HepG2 (cell line): Measurements from ENCODE around the gene COPZ1. TPM values are rescaled to one million over a fixed set of nuclear protein-coding genes. Genes with fewer than 3 reads are reported as not detected.

Experiments used
- CEBPG ChIP-seq: IDR thresholded peaks from 2 replicates; pipeline ENCODE4 v1.6.1; 2016
- CTCF ChIP-seq: sonication (generic); formaldehyde crosslinking; IDR thresholded peaks from 2 replicates; pipeline ENCODE4 v1.5.0; 2020; ENCODE audit warnings: mild to moderate bottlenecking, missing genetic modification reagents, moderate library complexity
- DMAP1 ChIP-seq: IDR thresholded peaks from 2 replicates; pipeline ENCODE4 v1.6.1; 2016
- HCFC1 ChIP-seq: fragments of 150-350 bp; IDR thresholded peaks from 2 replicates; pipeline ENCODE4 v1.6.1; 2014; ENCODE audit warnings: low read depth, low read length
- KAT8 ChIP-seq: IDR thresholded peaks from 2 replicates; pipeline ENCODE4 v1.6.1; 2016; ENCODE audit warnings: missing genetic modification reagents, missing compliant biosample characterization
- NAIF1 ChIP-seq: sonication (generic); formaldehyde crosslinking; IDR thresholded peaks from 2 replicates; pipeline ENCODE4 v1.5.0; 2020; ENCODE audit warnings: mild to moderate bottlenecking, missing genetic modification reagents, borderline replicate concordance
- NCOR1 ChIP-seq: fragments of 200-600 bp; sonication (generic); IDR thresholded peaks from 2 replicates; pipeline ENCODE4 v1.7.0; 2017; ENCODE audit warnings: antibody characterized with exemption, low read length, borderline replicate concordance
- NFYB ChIP-seq: sonication (generic); formaldehyde crosslinking; IDR thresholded peaks from 2 replicates; pipeline ENCODE4 v1.4.0; 2020; ENCODE audit warnings: missing genetic modification reagents
- NR0B2 ChIP-seq: sonication (generic); formaldehyde crosslinking; IDR thresholded peaks from 2 replicates; pipeline ENCODE4 v1.4.0; 2020; ENCODE audit warnings: mild to moderate bottlenecking, missing genetic modification reagents
- RFXAP ChIP-seq: sonication (generic); formaldehyde crosslinking; IDR thresholded peaks from 2 replicates; pipeline ENCODE4 v1.4.0; 2020; ENCODE audit warnings: missing genetic modification reagents, borderline replicate concordance
- RORA ChIP-seq: sonication (generic); formaldehyde crosslinking; IDR thresholded peaks from 2 replicates; pipeline ENCODE4 v1.5.0; 2020; ENCODE audit warnings: mild to moderate bottlenecking, missing genetic modification reagents, moderate library complexity
- SALL2 ChIP-seq: sonication (generic); formaldehyde crosslinking; IDR thresholded peaks from 2 replicates; pipeline ENCODE4 v1.8.1; 2023; ENCODE audit warnings: mild to moderate bottlenecking, missing genetic modification reagents, inconsistent platforms
- SP140L ChIP-seq: sonication (generic); formaldehyde crosslinking; IDR thresholded peaks from 2 replicates; pipeline ENCODE4 v1.4.0; 2020; ENCODE audit warnings: missing genetic modification reagents, borderline replicate concordance
- SP4 ChIP-seq: sonication (generic); formaldehyde crosslinking; IDR thresholded peaks from 2 replicates; pipeline ENCODE4 v1.8.1; 2023; ENCODE audit warnings: mild to moderate bottlenecking, missing genetic modification reagents
- TARDBP ChIP-seq: sonication (generic); formaldehyde crosslinking; IDR thresholded peaks from 2 replicates; pipeline ENCODE4 v1.8.0; 2022; ENCODE audit warnings: mild to moderate bottlenecking, missing genetic modification reagents
- ZNF121 ChIP-seq: sonication (generic); formaldehyde crosslinking; IDR thresholded peaks from 2 replicates; pipeline ENCODE4 v1.5.0; 2020; ENCODE audit warnings: mild to moderate bottlenecking, missing genetic modification reagents
- ZNF343 ChIP-seq: sonication (generic); formaldehyde crosslinking; IDR thresholded peaks from 2 replicates; pipeline ENCODE4 v1.4.0; 2020; ENCODE audit warnings: mild to moderate bottlenecking, missing genetic modification reagents
- ZNF589 ChIP-seq: sonication (generic); formaldehyde crosslinking; conservative IDR thresholded peaks from 2 replicates; pipeline ENCODE4 v1.8.0; 2022; ENCODE audit warnings: mild to moderate bottlenecking, moderate library complexity, missing genetic modification reagents
- ZNF746 ChIP-seq: sonication (generic); formaldehyde crosslinking; IDR thresholded peaks from 2 replicates; pipeline ENCODE4 v1.8.0; 2022; ENCODE audit warnings: mild to moderate bottlenecking, missing genetic modification reagents
- ZNF777 ChIP-seq: sonication (generic); formaldehyde crosslinking; IDR thresholded peaks from 2 replicates; pipeline ENCODE4 v1.4.0; 2020; ENCODE audit warnings: missing genetic modification reagents
- ZSCAN21 ChIP-seq: sonication (generic); formaldehyde crosslinking; IDR thresholded peaks from 2 replicates; pipeline ENCODE4 v1.8.0; 2022; ENCODE audit warnings: mild to moderate bottlenecking, missing genetic modification reagents, moderate library complexity, borderline replicate concordance
- polyA plus RNA-seq, 8 experiments: library from polyadenylated mRNA; depleted of rRNA in 3 of 8; stranded (reverse) in 7 of 8; unstranded in 1 of 8; fragments of >200 nt; fragmentation: Illumina TruSeq in 4 of 8; extraction: Trizol in 4 of 8; gene quantifications; 2 replicates each; pipeline versions ENCODE4 v1.2.1 to v1.2.3, GENCODE V29; 2011 to 2016; ENCODE audit warnings: low read depth in 4 of 8, missing spikeins in 1 of 8, mixed read lengths in 1 of 8; ENCODE audit not compliant: insufficient read depth in 1 of 8
- total RNA-seq, 5 experiments: library from RNA; depleted of rRNA; stranded (reverse); fragments of >200 nt; fragmentation: Illumina TruSeq; extraction: Trizol; gene quantifications; 2 replicates each; pipeline ENCODE4 v1.2.3, GENCODE V29; 2016; ENCODE audit warnings: low read depth in 1 of 5
- TF ChIP-seq, protein P1 (sequence below): sonication (generic); formaldehyde crosslinking; IDR thresholded peaks from 2 replicates; pipeline ENCODE4 v1.8.1; 2023; ENCODE audit warnings: missing genetic modification reagents, mild to moderate bottlenecking, borderline replicate concordance
- TF ChIP-seq, protein P2 (sequence below): IDR thresholded peaks from 2 replicates; pipeline ENCODE4 v1.6.1; 2018; ENCODE audit warnings: missing genetic modification reagents, mild to moderate bottlenecking, missing compliant biosample characterization
- TF ChIP-seq, protein P3 (sequence below): sonication (generic); formaldehyde crosslinking; IDR thresholded peaks from 2 replicates; pipeline ENCODE4 v1.8.1; 2022; ENCODE audit warnings: low read depth, mild to moderate bottlenecking, missing genetic modification reagents

Gene COPZ1
- total and polyA plus RNA-seq, 2 of the 13 experiments (the other 11 are each of a cell fraction or from before 2014, with no cell fraction given) = 125 to 184 TPM

GRCh38 chr12:54279632-54280467, 45.1 kb upstream of the COPZ1 start, which contains the start of gene CBX5 (continued):
- TF ChIP-seq, protein P1, sequence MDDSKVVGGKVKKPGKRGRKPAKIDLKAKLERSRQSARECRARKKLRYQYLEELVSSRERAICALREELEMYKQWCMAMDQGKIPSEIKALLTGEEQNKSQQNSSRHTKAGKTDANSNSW = peak; percentile 93
- TF ChIP-seq KAT8 (CRISPR knock-in tag) (peak; percentile 67; the same call in 1 of the 2 replicates), ZNF746 (CRISPR knock-in tag) (peak; percentile 58; the same call in 1 of the 2 replicates), RORA (CRISPR knock-in tag) (no peak), SP4 (CRISPR knock-in tag) (peak; percentile 78), ZSCAN21 (CRISPR knock-in tag) (no peak), SP140L (CRISPR knock-in tag) (0 out of 2 replicates have a peak, but pooled peaks have one; percentile 11), SALL2 (CRISPR knock-in tag) (peak; percentile 94), ZNF343 (0 out of 2 replicates have a peak, but pooled peaks have one; percentile 14), TARDBP (CRISPR knock-in tag) (peak; percentile 51), ZNF777 (CRISPR knock-in tag) (peak; percentile 58; the same call in 1 of the 2 replicates), NAIF1 (CRISPR knock-in tag) (no peak), DMAP1 (peak; percentile 61; the same call in 1 of the 2 replicates), RFXAP (peak; percentile 82; the same call in 1 of the 2 replicates), CEBPG (CRISPR knock-in tag) (peak; percentile 44; the same call in 1 of the 2 replicates), HCFC1 (peak; percentile 18; the same call in 1 of the 2 replicates), NFYB (CRISPR knock-in tag) (peak; percentile 94), ZNF589 (no peak), ZNF121 (CRISPR knock-in tag) (no peak), NCOR1 (peak; percentile 49; the same call in 1 of the 2 replicates), NR0B2 (CRISPR knock-in tag) (peak; percentile 57; the same call in 1 of the 2 replicates), CTCF (CRISPR knock-in tag) (0 out of 2 replicates have a peak, but pooled peaks have one; percentile 5)
- TF ChIP-seq, protein P2, sequence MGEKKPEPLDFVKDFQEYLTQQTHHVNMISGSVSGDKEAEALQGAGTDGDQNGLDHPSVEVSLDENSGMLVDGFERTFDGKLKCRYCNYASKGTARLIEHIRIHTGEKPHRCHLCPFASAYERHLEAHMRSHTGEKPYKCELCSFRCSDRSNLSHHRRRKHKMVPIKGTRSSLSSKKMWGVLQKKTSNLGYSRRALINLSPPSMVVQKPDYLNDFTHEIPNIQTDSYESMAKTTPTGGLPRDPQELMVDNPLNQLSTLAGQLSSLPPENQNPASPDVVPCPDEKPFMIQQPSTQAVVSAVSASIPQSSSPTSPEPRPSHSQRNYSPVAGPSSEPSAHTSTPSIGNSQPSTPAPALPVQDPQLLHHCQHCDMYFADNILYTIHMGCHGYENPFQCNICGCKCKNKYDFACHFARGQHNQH (CRISPR knock-in tag) = peak; percentile 55; the same call in 1 of the 2 replicates
- TF ChIP-seq, protein P3, sequence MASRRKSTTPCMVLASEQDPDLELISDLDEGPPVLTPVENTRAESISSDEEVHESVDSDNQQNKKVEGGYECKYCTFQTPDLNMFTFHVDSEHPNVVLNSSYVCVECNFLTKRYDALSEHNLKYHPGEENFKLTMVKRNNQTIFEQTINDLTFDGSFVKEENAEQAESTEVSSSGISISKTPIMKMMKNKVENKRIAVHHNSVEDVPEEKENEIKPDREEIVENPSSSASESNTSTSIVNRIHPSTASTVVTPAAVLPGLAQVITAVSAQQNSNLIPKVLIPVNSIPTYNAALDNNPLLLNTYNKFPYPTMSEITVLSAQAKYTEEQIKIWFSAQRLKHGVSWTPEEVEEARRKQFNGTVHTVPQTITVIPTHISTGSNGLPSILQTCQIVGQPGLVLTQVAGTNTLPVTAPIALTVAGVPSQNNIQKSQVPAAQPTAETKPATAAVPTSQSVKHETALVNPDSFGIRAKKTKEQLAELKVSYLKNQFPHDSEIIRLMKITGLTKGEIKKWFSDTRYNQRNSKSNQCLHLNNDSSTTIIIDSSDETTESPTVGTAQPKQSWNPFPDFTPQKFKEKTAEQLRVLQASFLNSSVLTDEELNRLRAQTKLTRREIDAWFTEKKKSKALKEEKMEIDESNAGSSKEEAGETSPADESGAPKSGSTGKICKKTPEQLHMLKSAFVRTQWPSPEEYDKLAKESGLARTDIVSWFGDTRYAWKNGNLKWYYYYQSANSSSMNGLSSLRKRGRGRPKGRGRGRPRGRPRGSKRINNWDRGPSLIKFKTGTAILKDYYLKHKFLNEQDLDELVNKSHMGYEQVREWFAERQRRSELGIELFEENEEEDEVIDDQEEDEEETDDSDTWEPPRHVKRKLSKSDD (CRISPR knock-in tag) = 0 out of 2 replicates have a peak, but pooled peaks have one; percentile 56
